OCI-LY7 (cell line): ENCODE measurements around the gene HGFAC. TPM values are rescaled to one million over a fixed set of nuclear protein-coding genes. Genes with fewer than 3 reads are reported as not detected.

Experiments
- BruUV-seq: library from RNA; stranded (reverse); fragments of 400-500 nt; replicated peaks from 2 replicates; lab custom pipeline; 2021; lab: Mats Ljungman, UMichigan
- CTCF ChIA-PET: fragments of 300-600 bp; sonication (Branson Sonifier 250); formaldehyde crosslinking; loops from one replicate; lab custom pipeline; 2022; ENCODE audit warnings: antibody characterized with exemption; ENCODE audit not compliant: unreplicated experiment; lab: Charles Lee
- POLR2A ChIA-PET: fragments of 300-600 bp; sonication (Branson Sonifier 250); formaldehyde crosslinking; loops from one replicate; lab custom pipeline; 2022; ENCODE audit warnings: antibody characterized with exemption; lab: Charles Lee
- DNase-seq: peaks from one replicate; pipeline ENCODE4 v3.0.0-alpha.2; 2015; ENCODE audit warnings: low spot score
- H2AFZ ChIP-seq: fragments of 200-600 bp; sonication (generic), shearing (Covaris generic); 2 replicates; pipeline ENCODE4 v1.6.1; 2014; ENCODE audit warnings: mild to moderate bottlenecking, antibody characterized with exemption, low read length, moderate library complexity
- H3K27ac ChIP-seq: fragments of 200-600 bp; sonication (generic); 2 replicates; pipeline ENCODE4 v1.5.1; 2014; ENCODE audit warnings: mixed run types, low read depth, mild to moderate bottlenecking, moderate library complexity, low read length, inconsistent platforms; ENCODE audit not compliant: poor library complexity, severe bottlenecking
- H3K36me3 ChIP-seq: fragments of 200-600 bp; sonication (generic); 2 replicates; pipeline ENCODE4 v1.6.1; 2014; ENCODE audit warnings: mild to moderate bottlenecking, antibody characterized with exemption, low read length, moderate library complexity, mixed read lengths; ENCODE audit not compliant: insufficient read depth
- H3K4me1 ChIP-seq: fragments of 200-600 bp; sonication (generic); 2 replicates; pipeline ENCODE4 v1.5.1; 2014; ENCODE audit warnings: mild to moderate bottlenecking, low read length; ENCODE audit not compliant: insufficient read depth, poor library complexity, severe bottlenecking
- H3K4me2 ChIP-seq: fragments of 200-600 bp; sonication (generic); 2 replicates; pipeline ENCODE4 v1.6.1; 2014; ENCODE audit warnings: mild to moderate bottlenecking, low read length
- H3K4me3 ChIP-seq: fragments of 200-600 bp; sonication (generic); 2 replicates; pipeline ENCODE4 v1.5.1; 2014; ENCODE audit warnings: mild to moderate bottlenecking, low read depth, low read length; ENCODE audit not compliant: poor library complexity, severe bottlenecking
- H3K79me2 ChIP-seq: fragments of 200-600 bp; sonication (generic); 2 replicates; pipeline ENCODE4 v1.6.1; 2016; ENCODE audit warnings: low read depth, mild to moderate bottlenecking, low read length, moderate library complexity, mixed read lengths; ENCODE audit not compliant: insufficient read depth
- H3K9me2 ChIP-seq: fragments of 200-600 bp; sonication (generic); 2 replicates; pipeline ENCODE4 v1.6.1; 2016; ENCODE audit warnings: mild to moderate bottlenecking, low read length, mixed read lengths; ENCODE audit not compliant: insufficient read depth
- H3K9me3 ChIP-seq: fragments of 200-600 bp; sonication (generic); 2 replicates; pipeline ENCODE4 v1.6.1; 2014; ENCODE audit warnings: mild to moderate bottlenecking, mixed run types, low read length, mixed read lengths
- H4K20me1 ChIP-seq: fragments of 200-600 bp; sonication (generic); 2 replicates; pipeline ENCODE4 v1.6.1; 2014; ENCODE audit warnings: mild to moderate bottlenecking, antibody characterized with exemption, low read length, moderate library complexity, mixed read lengths; ENCODE audit not compliant: insufficient read depth
- EZH2phosphoT487 ChIP-seq: fragments of 200-600 bp; sonication (generic); IDR thresholded peaks from 2 replicates; pipeline ENCODE4 v1.6.1; 2018; ENCODE audit warnings: low read depth, borderline replicate concordance, mild to moderate bottlenecking, mixed run types, antibody characterized with exemption, low read length, moderate library complexity, mixed read lengths
- intact Hi-C: fragments of 100-400 bp; cut with micrococcal nuclease; formaldehyde crosslinking; loops from one replicate; pipeline ENCODE4 v1.10.0; 2022; ENCODE audit not compliant: unreplicated experiment
- total RNA-seq, 2 experiments: library from RNA; depleted of rRNA in 1 of 2; stranded (reverse); fragments of >200 nt in 1 of 2; shearing (Covaris generic) in 1 of 2; gene quantifications; 2 replicates each; pipeline ENCODE4 v1.2.3, GENCODE V29; 2014 to 2022
- TF ChIP-seq, protein P1 (sequence below): fragments of 200-600 bp; sonication (generic); conservative IDR thresholded peaks from 2 replicates; pipeline ENCODE4 v1.5.1; 2014; ENCODE audit warnings: mild to moderate bottlenecking, antibody characterized with exemption, low read length, moderate library complexity, mixed read lengths

HGFAC gene
- total RNA-seq, 2 experiments from 2014 or later = not detected

DNA sequence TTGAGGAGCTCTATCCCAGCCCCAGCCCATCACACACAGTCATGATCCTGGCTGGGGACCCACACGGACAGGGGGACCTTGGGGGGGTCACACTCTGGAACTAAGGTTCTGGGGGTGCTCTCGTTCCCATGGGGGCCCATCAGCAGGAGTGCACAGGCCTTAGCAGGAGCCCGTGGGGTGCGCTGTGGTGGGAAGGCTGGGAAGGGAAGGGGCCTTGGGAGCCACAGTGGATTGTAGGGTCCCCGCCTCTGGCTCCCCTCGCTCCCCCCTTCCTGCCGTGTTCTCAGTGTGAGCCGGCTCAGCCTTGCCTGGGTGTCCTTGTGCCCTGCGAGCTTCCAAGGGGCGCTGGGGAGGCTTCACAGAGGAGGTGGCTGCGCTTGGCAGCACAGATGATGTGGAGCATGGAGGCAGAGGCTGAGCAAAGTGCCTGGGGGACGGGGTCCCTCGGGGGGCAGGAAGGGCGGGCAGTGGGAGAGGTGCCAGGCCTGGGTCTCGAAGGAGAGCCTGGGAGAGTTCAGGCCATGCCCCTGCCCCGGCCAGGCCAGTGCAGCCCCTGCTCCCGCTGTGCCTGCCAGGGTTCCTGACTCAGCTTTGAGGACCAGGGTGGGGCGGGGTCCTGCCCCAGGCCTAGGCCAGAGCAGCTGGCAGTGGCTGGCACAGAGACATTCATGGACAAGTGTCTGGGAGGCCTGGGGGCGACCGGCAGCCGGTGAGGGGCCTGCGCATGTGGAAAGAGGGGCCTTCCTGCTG, 5.5 kb upstream of the HGFAC start:
- no TSS peak for BruUV-seq
- no peaks in the 10 kb centered on the region for H3K9me3 ChIP-seq
- H4K20me1 ChIP-seq = no peaks in the 10 kb centered on the region
- no peaks in the 10 kb centered on the region for H3K9me2 ChIP-seq
- intact Hi-C loops = no loop called here
- DNase-seq = no peak
- H3K4me1 ChIP-seq = no peaks in the 10 kb centered on the region
- no peak for TF ChIP-seq EZH2phosphoT487
- TF ChIP-seq, protein P1, sequence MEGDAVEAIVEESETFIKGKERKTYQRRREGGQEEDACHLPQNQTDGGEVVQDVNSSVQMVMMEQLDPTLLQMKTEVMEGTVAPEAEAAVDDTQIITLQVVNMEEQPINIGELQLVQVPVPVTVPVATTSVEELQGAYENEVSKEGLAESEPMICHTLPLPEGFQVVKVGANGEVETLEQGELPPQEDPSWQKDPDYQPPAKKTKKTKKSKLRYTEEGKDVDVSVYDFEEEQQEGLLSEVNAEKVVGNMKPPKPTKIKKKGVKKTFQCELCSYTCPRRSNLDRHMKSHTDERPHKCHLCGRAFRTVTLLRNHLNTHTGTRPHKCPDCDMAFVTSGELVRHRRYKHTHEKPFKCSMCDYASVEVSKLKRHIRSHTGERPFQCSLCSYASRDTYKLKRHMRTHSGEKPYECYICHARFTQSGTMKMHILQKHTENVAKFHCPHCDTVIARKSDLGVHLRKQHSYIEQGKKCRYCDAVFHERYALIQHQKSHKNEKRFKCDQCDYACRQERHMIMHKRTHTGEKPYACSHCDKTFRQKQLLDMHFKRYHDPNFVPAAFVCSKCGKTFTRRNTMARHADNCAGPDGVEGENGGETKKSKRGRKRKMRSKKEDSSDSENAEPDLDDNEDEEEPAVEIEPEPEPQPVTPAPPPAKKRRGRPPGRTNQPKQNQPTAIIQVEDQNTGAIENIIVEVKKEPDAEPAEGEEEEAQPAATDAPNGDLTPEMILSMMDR = no peak
- CTCF ChIA-PET = no interaction called here
- no peak overlapping the region for H2AFZ ChIP-seq
- no peak overlapping the region for H3K4me2 ChIP-seq
- H3K4me3 ChIP-seq = no peak overlapping the region
- H3K27ac ChIP-seq = no peak overlapping the region
- no peaks in the 10 kb centered on the region for H3K36me3 ChIP-seq
- H3K79me2 ChIP-seq = no peaks in the 10 kb centered on the region
- POLR2A ChIA-PET = no interaction called here

GRCh38 chr4:3436798-3437581, 4.8 kb upstream of the HGFAC start:
- Histone ChIP-seq H3K9me3 (no peaks in the 10 kb centered on the region), H2AFZ (no peak overlapping the region), H3K4me2 (no peak overlapping the region), H3K36me3 (no peaks in the 10 kb centered on the region), H3K4me1 (no peaks in the 10 kb centered on the region), H4K20me1 (no peaks in the 10 kb centered on the region), H3K4me3 (no peak overlapping the region), H3K9me2 (no peaks in the 10 kb centered on the region), H3K79me2 (no peaks in the 10 kb centered on the region), H3K27ac (no peak overlapping the region)
- BruUV-seq = no TSS peak
- intact Hi-C loops = no loop called here
- no peak for DNase-seq
- ChIA-PET CTCF (no interaction called here), POLR2A (no interaction called here)
- no peak for TF ChIP-seq EZH2phosphoT487
- TF ChIP-seq, protein P1 = no peak

DNA sequence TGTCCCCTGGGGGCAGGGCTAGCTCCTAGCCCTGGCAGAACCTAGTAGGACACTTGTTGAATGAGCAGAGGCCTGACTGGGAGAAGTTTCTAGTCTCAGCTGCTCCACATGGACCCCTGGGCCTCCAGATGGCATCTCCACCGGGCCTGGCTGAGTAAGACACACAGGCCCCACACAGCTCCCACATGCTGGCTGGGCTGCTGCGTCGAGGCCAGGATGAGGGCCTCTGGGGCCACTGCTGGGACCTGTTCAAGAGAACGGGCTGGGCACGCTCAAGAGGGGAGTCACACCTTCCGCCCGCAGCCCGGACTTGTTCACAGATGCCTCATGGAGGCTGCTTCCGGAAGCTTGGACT, 4.2 kb upstream of the HGFAC start:
- no peak for DNase-seq
- H3K27ac ChIP-seq = no peak overlapping the region
- no peaks in the 10 kb centered on the region for H3K9me3 ChIP-seq
- CTCF ChIA-PET = no interaction called here
- no peaks in the 10 kb centered on the region for H3K36me3 ChIP-seq
- no peak overlapping the region for H3K4me3 ChIP-seq
- BruUV-seq = no TSS peak
- H4K20me1 ChIP-seq = no peaks in the 10 kb centered on the region
- H3K79me2 ChIP-seq = no peaks in the 10 kb centered on the region
- TF ChIP-seq EZH2phosphoT487 = no peak
- TF ChIP-seq, protein P1 = no peak
- H2AFZ ChIP-seq = no peak overlapping the region
- intact Hi-C loops = no loop called here
- H3K4me1 ChIP-seq = no peaks in the 10 kb centered on the region
- POLR2A ChIA-PET = no interaction called here
- H3K4me2 ChIP-seq = no peak overlapping the region
- no peaks in the 10 kb centered on the region for H3K9me2 ChIP-seq
